Neural crest cell (in vitro differentiated cells): ENCODE results near the gene HPN. TPM values are rescaled to one million over a fixed set of nuclear protein-coding genes. Genes with fewer than 3 reads are reported as not detected.
"Not testable (repeated sequence)": the region's sequence is repeated elsewhere in the genome, so short reads cannot be mapped to it uniquely, and the experiment has no call there.

ENCODE experiments used
- DNase-seq: peaks from one replicate; pipeline ENCODE4 v3.0.0; 2021; ENCODE audit warnings: low read depth, mixed read lengths, low spot score
- H3K27ac Mint-ChIP-seq: one replicate; pipeline ENCODE4 v1.8.0; 2021; ENCODE audit warnings: mild to moderate bottlenecking, mixed read lengths; ENCODE audit not compliant: unreplicated experiment
- H3K27me3 Mint-ChIP-seq: 2 replicates; pipeline ENCODE4 v1.8.0; 2021; ENCODE audit warnings: low read depth, mild to moderate bottlenecking, mixed read lengths
- H3K36me3 Mint-ChIP-seq: 2 replicates; pipeline ENCODE4 v1.8.0; 2021; ENCODE audit warnings: low read depth, mild to moderate bottlenecking, mixed read lengths
- H3K4me1 Mint-ChIP-seq: 2 replicates; pipeline ENCODE4 v1.8.0; 2021; ENCODE audit warnings: mixed read lengths
- H3K4me3 Mint-ChIP-seq: one replicate; pipeline ENCODE4 v1.8.0; 2021; ENCODE audit warnings: mild to moderate bottlenecking, mixed read lengths
- H3K9me3 Mint-ChIP-seq: 2 replicates; pipeline ENCODE4 v1.8.0; 2021; ENCODE audit warnings: mixed read lengths
- total RNA-seq: library from RNA; stranded (reverse); gene quantifications from 2 replicates; pipeline ENCODE4 v1.2.1, GENCODE V29; 2021
- TF ChIP-seq, protein P1 (sequence below): fragments of 200-600 bp; sonication (generic); conservative IDR thresholded peaks from 2 replicates; pipeline ENCODE4 v1.5.0; 2021; ENCODE audit warnings: antibody characterized with exemption, mild to moderate bottlenecking

Gene HPN
- total RNA-seq, 1 donor from 2014 or later: 0.26 TPM

DNA sequence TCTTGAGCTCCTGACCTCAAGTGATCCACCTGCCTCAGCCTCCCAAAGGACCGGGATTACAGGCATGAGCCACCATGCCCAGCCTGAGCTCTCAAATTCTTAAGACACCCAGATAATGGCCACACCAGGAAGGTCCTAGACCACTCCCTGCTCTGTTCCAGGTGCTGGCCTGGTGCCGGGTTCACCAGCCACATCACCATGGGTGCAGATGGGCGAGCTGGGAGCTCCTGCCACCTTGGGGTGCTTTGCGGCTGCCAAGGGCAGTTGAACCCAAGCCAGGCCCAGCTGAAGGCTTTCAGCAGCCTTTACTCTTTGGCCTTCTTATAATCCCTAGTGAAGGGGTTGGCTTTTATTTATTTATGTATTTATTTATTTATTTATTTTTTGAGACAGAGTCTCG is 4.9 kb downstream of the HPN start:
- Mint-ChIP-seq H3K36me3 (no peaks in the 10 kb centered on the region), H3K27ac (no peak overlapping the region), H3K4me3 (no peak overlapping the region), H3K9me3 (no peaks in the 10 kb centered on the region), H3K27me3 (no peaks in the 10 kb centered on the region), H3K4me1 (peaks cover 21% of the 10 kb centered on the region)
- DNase-seq: no peak
- TF ChIP-seq, protein P1, sequence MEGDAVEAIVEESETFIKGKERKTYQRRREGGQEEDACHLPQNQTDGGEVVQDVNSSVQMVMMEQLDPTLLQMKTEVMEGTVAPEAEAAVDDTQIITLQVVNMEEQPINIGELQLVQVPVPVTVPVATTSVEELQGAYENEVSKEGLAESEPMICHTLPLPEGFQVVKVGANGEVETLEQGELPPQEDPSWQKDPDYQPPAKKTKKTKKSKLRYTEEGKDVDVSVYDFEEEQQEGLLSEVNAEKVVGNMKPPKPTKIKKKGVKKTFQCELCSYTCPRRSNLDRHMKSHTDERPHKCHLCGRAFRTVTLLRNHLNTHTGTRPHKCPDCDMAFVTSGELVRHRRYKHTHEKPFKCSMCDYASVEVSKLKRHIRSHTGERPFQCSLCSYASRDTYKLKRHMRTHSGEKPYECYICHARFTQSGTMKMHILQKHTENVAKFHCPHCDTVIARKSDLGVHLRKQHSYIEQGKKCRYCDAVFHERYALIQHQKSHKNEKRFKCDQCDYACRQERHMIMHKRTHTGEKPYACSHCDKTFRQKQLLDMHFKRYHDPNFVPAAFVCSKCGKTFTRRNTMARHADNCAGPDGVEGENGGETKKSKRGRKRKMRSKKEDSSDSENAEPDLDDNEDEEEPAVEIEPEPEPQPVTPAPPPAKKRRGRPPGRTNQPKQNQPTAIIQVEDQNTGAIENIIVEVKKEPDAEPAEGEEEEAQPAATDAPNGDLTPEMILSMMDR: no peak

DNA sequence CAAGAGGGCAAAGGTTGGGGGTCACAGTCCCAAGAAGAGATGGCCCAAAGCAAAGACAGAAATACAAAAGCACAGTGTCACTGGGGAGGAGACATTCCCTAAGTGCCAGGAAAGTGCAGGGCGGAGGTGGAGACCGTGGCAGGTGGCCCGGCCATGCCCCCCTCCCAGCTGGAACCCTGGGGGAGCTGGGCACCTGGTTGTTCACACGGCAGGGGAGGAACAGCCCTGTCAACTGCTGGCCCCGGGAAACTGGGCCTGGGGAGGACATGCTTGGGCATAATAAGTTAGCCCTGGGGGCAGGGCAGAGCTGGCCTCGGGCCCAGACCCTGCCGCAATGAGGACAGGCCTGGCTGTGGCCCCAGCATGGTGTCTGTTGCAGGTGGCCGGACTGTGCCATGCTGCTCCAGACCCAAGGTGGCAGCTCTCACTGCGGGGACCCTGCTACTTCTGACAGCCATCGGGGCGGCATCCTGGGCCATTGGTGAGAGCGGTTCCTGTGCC is 7.4 kb downstream of the HPN start:
- TF ChIP-seq, protein P1: no peak
- Mint-ChIP-seq H3K4me1 (peaks cover 21% of the 10 kb centered on the region), H3K36me3 (no peaks in the 10 kb centered on the region), H3K27me3 (peaks cover under 1% of the 10 kb centered on the region), H3K27ac (no peak overlapping the region), H3K9me3 (no peaks in the 10 kb centered on the region), H3K4me3 (no peak overlapping the region)
- no peak for DNase-seq

DNA sequence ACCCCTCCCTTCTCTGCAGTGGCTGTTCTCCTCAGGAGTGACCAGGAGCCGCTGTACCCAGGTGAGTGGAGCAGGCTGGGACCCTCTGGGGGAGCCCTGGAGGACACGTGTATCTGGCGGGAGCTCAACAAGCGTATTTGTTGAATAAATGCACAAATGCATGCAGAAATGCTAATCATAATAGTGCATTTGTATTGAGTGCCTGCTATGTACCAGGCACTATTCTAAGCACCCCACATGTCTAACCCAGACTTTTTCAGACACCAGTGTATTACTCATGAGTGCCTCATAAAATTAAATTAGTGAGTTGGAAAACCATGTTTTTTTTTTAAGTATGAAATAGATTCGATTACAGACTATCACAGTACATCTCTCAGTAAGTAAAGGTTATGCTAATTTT is 7.9 kb downstream of the HPN start:
- H3K27me3 Mint-ChIP-seq: peaks cover 3% of the 10 kb centered on the region
- TF ChIP-seq, protein P1: no peak

DNA sequence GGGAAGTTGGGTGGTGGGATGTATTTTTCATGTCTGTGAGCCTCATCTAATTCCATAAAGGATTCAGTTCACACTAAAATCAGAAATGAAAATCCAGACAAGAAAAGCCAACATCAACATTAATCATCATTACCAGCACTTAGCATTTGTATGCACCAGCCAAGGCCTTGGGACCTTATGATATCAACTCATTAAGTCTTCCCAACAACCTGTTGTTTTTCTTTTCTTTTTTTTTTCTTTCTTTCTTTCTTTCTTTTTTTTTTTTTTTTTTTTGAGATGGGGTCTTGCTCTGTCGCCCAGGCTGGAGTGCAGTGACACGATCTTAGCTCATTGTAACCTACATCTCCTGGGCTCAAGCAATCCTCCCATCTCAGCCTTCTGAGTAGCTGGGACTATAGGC is 9.1 kb downstream of the HPN start:
- not testable (repeated sequence) for DNase-seq, H3K9me3 Mint-ChIP-seq, H3K4me3 Mint-ChIP-seq, H3K27ac Mint-ChIP-seq, H3K27me3 Mint-ChIP-seq, H3K36me3 Mint-ChIP-seq
- peaks cover 11% of the 10 kb centered on the region for H3K4me1 Mint-ChIP-seq

More for the DNA sequence above, 7.9 kb downstream of the HPN start:
- Mint-ChIP-seq H3K27ac (no peak overlapping the region), H3K4me1 (peaks cover 16% of the 10 kb centered on the region), H3K9me3 (no peaks in the 10 kb centered on the region), H3K4me3 (no peak overlapping the region), H3K36me3 (no peaks in the 10 kb centered on the region)
- no peak for DNase-seq

DNA sequence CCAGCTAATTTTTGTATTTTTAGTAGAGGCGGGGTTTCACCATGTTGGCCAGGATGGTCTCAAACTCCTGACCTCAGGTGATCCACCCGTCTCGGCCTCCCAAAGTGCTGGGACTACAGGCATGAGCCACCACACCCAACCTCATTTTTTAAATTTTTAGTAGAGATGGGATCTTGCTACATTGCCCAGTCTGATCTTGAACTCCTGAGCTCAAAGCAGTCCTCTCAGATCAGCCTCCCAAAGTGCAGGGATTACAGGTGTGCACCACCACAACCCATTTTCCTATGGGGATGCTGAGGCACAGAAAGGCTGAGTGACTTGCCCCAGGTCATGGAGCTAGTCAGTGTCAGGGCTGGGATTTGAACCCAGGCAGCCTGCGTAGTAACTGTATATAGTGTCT is 9.7 kb downstream of the HPN start:
- H3K36me3 Mint-ChIP-seq, H3K9me3 Mint-ChIP-seq, H3K4me1 Mint-ChIP-seq, H3K4me3 Mint-ChIP-seq, DNase-seq, H3K27ac Mint-ChIP-seq: not testable (repeated sequence)
- peaks cover 13% of the 10 kb centered on the region for H3K27me3 Mint-ChIP-seq

DNA sequence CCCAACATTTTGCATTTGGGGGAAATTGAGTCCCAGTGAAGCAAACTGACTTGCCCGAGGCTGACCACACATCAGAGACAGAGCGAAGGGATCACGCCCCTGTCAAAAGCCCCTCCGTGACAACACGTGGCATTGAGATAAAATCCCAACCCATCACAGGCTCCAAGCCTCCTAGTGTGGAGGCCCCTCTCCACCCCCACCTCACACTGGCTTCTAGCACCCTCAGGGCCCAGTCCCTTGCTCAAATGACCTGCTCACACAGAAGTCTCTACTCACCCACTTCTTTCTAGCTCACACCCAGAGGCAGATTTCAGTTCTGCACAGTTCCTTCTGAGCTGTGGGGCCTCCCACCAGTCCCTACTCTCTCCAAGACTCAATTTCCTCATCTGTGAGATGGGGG is 10.3 kb downstream of the HPN start:
- Mint-ChIP-seq H3K27ac (no peak overlapping the region), H3K36me3 (no peaks in the 10 kb centered on the region), H3K4me1 (peaks cover 9% of the 10 kb centered on the region), H3K9me3 (no peaks in the 10 kb centered on the region), H3K27me3 (peaks cover 17% of the 10 kb centered on the region), H3K4me3 (no peak overlapping the region)
- no peak for DNase-seq
- TF ChIP-seq, protein P1: no peak
